Measurements from ENCODE around the gene DISP3. TPM values are rescaled to one million over a fixed set of nuclear protein-coding genes. Genes with fewer than 3 reads are reported as not detected.

DISP3 gene
- total and polyA plus RNA-seq, 11 donors = 0.03 to 0.45 (median 0.12) TPM; not detected in 5

DNA sequence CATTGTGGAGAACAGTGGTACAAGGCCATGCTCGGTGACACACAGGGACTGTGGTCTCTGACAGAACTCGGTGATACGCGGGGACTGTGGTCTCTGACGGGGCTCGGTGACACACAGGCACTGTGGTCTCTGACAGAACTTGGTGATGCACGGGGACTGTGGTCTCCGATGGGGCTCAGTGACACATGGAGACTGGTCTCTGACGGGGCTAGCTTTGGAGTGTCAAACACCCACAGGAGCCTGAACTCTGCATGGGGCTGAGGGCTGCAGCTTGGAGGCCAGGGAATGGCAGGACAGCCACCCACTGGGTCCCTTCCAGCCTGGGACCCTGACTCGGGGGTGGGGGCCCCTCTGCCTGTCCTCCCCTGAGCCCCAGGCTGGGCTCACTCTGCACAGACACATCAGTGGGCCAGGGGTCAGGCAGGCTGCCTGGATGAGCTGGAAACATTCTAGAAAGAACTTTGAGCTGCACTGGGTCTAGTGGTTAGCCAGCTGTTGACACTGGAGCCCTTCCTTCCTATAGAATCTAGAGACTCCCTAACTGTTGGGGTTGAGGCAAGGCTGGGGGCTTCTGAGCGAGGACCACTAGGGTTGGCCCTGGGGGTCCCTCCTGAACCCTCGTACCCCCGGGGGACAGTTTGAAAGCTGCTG, 49.8 kb downstream of the DISP3 start:
- DNase-seq = no peak
- H3K36me3 ChIP-seq = no peaks in the 10 kb centered on the region
- no peak for ATAC-seq
- intact Hi-C loops (cut with DNase I) = no loop called here
- H3K4me3 ChIP-seq = no peak overlapping the region
- no peak overlapping the region for H3K27ac ChIP-seq
- WGBS, 4 donors = 76 to 86% (median 79%) methylated on average over 11 to 13 of the region's 13 CpGs
- no peak for TF ChIP-seq POLR2A (IDR thresholded peaks at IDR 0.05)
- TF ChIP-seq CTCF (IDR thresholded peaks at IDR 0.05) = no peak
- H3K4me1 ChIP-seq = no peaks in the 10 kb centered on the region
- peaks cover 0 to 4% (median 0%) of the 10 kb centered on the region in 9 donors for H3K27me3 ChIP-seq
- no peaks in the 10 kb centered on the region for H3K9me3 ChIP-seq

- DNase-seq = no peak
- no peaks in the 10 kb centered on the region for H3K36me3 ChIP-seq
- TF ChIP-seq POLR2A (IDR thresholded peaks at IDR 0.05) = no peak
- TF ChIP-seq CTCF (IDR thresholded peaks at IDR 0.05) = no peak
- peaks cover 0 to 4% (median 0%) of the 10 kb centered on the region in 9 donors for H3K27me3 ChIP-seq
- H3K4me3 ChIP-seq = no peak overlapping the region
- intact Hi-C loops (cut with DNase I) = no loop called here
- H3K27ac ChIP-seq = no peak overlapping the region
- ATAC-seq = no peak
- no peaks in the 10 kb centered on the region for H3K4me1 ChIP-seq
- H3K9me3 ChIP-seq = no peaks in the 10 kb centered on the region
- 75 to 86% (median 84%) methylated on average over 10 of the region's 10 CpGs for WGBS, 4 donors
These were observed 50.4 kb downstream of the DISP3 start for GRCh38 chr1:11529330-11529729.

DNA sequence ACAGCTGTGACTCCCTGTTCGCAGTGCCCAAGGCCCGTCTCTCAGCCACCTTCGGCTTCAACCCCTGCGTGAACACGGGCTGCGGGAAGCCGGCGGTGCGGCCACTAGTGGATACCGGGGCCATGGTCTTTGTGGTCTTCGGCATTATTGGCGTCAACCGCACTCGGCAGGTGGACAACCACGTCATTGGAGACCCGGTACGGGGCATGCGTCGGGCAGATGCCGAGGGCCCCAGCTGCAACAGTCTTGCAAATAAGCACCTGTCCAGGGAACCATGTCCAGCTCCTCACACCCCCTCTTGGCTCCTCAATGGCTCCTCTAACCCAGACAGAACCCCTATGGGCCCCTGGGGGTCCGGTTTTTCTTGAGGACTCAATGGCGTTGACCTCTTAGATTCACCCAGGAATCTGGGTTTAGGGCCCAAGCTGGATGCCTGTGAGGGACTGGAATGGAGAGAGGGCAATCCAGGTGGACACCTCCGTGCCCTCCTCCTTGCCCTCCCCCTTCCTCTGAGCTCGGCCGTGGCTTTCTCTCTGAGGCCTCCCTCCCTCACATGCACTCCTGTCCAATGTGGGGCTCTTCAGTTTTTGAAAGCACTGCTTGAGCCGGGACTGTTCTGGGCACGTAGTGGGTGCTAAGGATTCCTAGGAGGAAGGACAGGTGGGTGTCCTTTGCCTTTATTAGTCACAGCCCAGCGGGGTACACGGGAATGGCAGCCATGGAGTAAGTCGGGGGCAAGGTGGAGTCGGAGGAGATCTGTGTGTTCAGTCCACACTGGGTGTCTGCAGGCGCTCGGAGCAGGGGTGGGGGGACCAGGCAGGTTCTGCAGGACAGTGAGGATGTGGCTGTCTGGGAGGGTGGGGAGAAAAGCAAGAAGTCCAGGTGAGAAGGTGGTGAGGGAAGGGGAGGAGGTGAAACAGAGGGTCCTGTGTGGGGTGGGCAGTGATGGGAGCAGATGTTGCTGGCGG, 51.1 kb downstream of the DISP3 start:
- DNase-seq = no peak

More for the DNA sequence above, 51.1 kb downstream of the DISP3 start:
- peaks cover 0 to 4% (median 0%) of the 10 kb centered on the region in 9 donors for H3K27me3 ChIP-seq
- no peak overlapping the region for H3K4me3 ChIP-seq
- TF ChIP-seq POLR2A (IDR thresholded peaks at IDR 0.05) (no peak), CTCF (IDR thresholded peaks at IDR 0.05) (no peak)
- intact Hi-C loops (cut with DNase I) = no loop called here
- H3K36me3 ChIP-seq = no peaks in the 10 kb centered on the region
- H3K9me3 ChIP-seq = no peaks in the 10 kb centered on the region
- H3K4me1 ChIP-seq = no peaks in the 10 kb centered on the region
- WGBS, 4 donors = 86 to 87% (median 86%) methylated on average over 29 to 34 of the region's 34 CpGs
- H3K27ac ChIP-seq = no peak overlapping the region
- ATAC-seq = no peak
